ENCODE measurements around the gene KRTAP10-5.
"Not testable (repeated sequence)": the region's sequence is repeated elsewhere in the genome, so short reads cannot be mapped to it uniquely, and the experiment has no call there.

KRTAP10-5 gene

GRCh38 chr21:44573630-44574456 lies 6.6 kb downstream of the KRTAP10-5 start, which contains the start of gene KRTAP10-4:
TSS of gene KRTAP10-4 (plus strand) at chr21:44573729. CDS start at chr21:44573759, 30 bp downstream.
- H3K4me1 ChIP-seq (ENCODE audit: control insufficient read depth in 5 of 5, insufficient read depth in 5 of 5, low read length in 5 of 5); H3K9ac ChIP-seq (ENCODE audit: low read length in 5 of 5); H3K4me3 ChIP-seq (ENCODE audit: low read depth in 1 of 5, low read length in 5 of 5); H3K27ac ChIP-seq (ENCODE audit: low read depth, low read length); H3K36me3 ChIP-seq (ENCODE audit: control insufficient read depth in 5 of 5, insufficient read depth in 5 of 5, low read length in 5 of 5): not testable (repeated sequence)
- Histone ChIP-seq H3K9me3 (ENCODE audit: control insufficient read depth in 5 of 5, low read length in 5 of 5) (peaks cover 7 to 36% (median 23%) of the 10 kb centered on the region in 5 donors), H3K27me3 (ENCODE audit: control insufficient read depth in 5 of 5, insufficient read depth in 4 of 5, low read length in 5 of 5) (peaks cover under 1 to 15% (median 5%) of the 10 kb centered on the region in 5 donors)

GRCh38 chr21:44572959-44573583 lies 7.3 kb downstream of the KRTAP10-5 start:
- Histone ChIP-seq H3K27me3 (ENCODE audit: control insufficient read depth in 5 of 5, insufficient read depth in 4 of 5, low read length in 5 of 5) (peaks cover 5 to 22% (median 8%) of the 10 kb centered on the region in 5 donors), H3K36me3 (ENCODE audit: control insufficient read depth in 5 of 5, insufficient read depth in 5 of 5, low read length in 5 of 5) (no peaks in the 10 kb centered on the region), H3K4me1 (ENCODE audit: control insufficient read depth in 5 of 5, insufficient read depth in 5 of 5, low read length in 5 of 5) (peaks cover 0 to 4% (median 0%) of the 10 kb centered on the region in 5 donors), H3K27ac (ENCODE audit: low read depth, low read length) (no peak overlapping the region), H3K9ac (ENCODE audit: low read length in 5 of 5) (no peak overlapping the region), H3K9me3 (ENCODE audit: control insufficient read depth in 5 of 5, low read length in 5 of 5) (peaks cover 7 to 36% (median 23%) of the 10 kb centered on the region in 5 donors), H3K4me3 (ENCODE audit: low read depth in 1 of 5, low read length in 5 of 5) (no peak overlapping the region)

- Histone ChIP-seq H3K9me3 (ENCODE audit: control insufficient read depth in 5 of 5, low read length in 5 of 5) (peaks cover 4 to 32% (median 18%) of the 10 kb centered on the region in 5 donors), H3K27me3 (ENCODE audit: control insufficient read depth in 5 of 5, insufficient read depth in 4 of 5, low read length in 5 of 5) (peaks cover 5 to 24% (median 8%) of the 10 kb centered on the region in 5 donors), H3K9ac (ENCODE audit: low read length in 5 of 5) (no peak overlapping the region), H3K4me1 (ENCODE audit: control insufficient read depth in 5 of 5, insufficient read depth in 5 of 5, low read length in 5 of 5) (peaks cover 0 to 4% (median 0%) of the 10 kb centered on the region in 5 donors), H3K27ac (ENCODE audit: low read depth, low read length) (no peak overlapping the region), H3K4me3 (ENCODE audit: low read depth in 1 of 5, low read length in 5 of 5) (no peak overlapping the region), H3K36me3 (ENCODE audit: control insufficient read depth in 5 of 5, insufficient read depth in 5 of 5, low read length in 5 of 5) (no peaks in the 10 kb centered on the region)
Measured at GRCh38 chr21:44571844-44572782, 8.3 kb downstream of the KRTAP10-5 start.

- Histone ChIP-seq H3K27ac (ENCODE audit: low read depth, low read length) (no peak overlapping the region), H3K4me3 (ENCODE audit: low read depth in 1 of 5, low read length in 5 of 5) (no peak overlapping the region), H3K9ac (ENCODE audit: low read length in 5 of 5) (no peak overlapping the region), H3K9me3 (ENCODE audit: control insufficient read depth in 5 of 5, low read length in 5 of 5) (peaks cover 0 to 25% (median 11%) of the 10 kb centered on the region in 5 donors), H3K27me3 (ENCODE audit: control insufficient read depth in 5 of 5, insufficient read depth in 4 of 5, low read length in 5 of 5) (peaks cover 5 to 24% (median 8%) of the 10 kb centered on the region in 5 donors), H3K4me1 (ENCODE audit: control insufficient read depth in 5 of 5, insufficient read depth in 5 of 5, low read length in 5 of 5) (peaks cover 0 to 4% (median 0%) of the 10 kb centered on the region in 5 donors), H3K36me3 (ENCODE audit: control insufficient read depth in 5 of 5, insufficient read depth in 5 of 5, low read length in 5 of 5) (no peaks in the 10 kb centered on the region)
Measured at GRCh38 chr21:44571296-44571695, 9.1 kb downstream of the KRTAP10-5 start.

DNA sequence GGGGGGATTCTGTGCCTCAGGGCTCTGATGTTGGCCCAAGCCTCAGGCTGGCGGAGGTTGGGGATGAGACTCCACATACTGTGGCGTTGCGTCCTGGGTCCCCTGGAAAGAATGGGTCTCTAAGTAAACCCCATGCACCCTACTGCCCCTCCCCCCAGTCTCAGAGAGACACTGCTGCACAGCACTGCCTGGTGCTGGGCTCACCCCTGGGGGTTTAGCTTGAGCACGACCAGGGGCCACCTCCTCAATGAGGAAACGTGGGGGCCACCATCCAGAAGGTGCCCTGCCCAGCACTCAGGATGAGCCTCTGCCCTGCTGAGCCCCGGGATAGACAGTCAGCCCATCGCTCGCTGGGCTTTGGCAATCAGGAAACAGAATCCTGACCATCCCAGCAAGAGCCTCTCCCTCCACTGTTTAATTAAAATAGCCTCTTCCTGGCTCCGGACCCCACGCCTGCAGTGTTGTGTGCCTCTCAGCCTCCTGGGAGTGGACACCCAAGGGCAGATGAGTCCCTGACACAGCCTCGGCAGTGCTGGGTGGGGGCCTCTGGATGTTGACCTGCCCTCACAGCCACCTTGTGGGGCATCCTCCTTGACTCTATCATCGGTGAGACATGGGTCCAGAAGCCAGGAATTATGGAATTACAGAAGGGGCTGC lies 10.4 kb downstream of the KRTAP10-5 start:
- H3K4me3 ChIP-seq (ENCODE audit: low read depth in 1 of 5, low read length in 5 of 5): no peak overlapping the region
- H3K27me3 ChIP-seq (ENCODE audit: control insufficient read depth in 5 of 5, insufficient read depth in 4 of 5, low read length in 5 of 5): peaks cover 5 to 24% (median 8%) of the 10 kb centered on the region in 5 donors
- H3K4me1 ChIP-seq (ENCODE audit: control insufficient read depth in 5 of 5, insufficient read depth in 5 of 5, low read length in 5 of 5): peaks cover 0 to 4% (median 0%) of the 10 kb centered on the region in 5 donors
- peaks cover 0 to 17% (median 8%) of the 10 kb centered on the region in 5 donors for H3K9me3 ChIP-seq (ENCODE audit: control insufficient read depth in 5 of 5, low read length in 5 of 5)
- H3K27ac ChIP-seq (ENCODE audit: low read depth, low read length): no peak overlapping the region
- H3K36me3 ChIP-seq (ENCODE audit: control insufficient read depth in 5 of 5, insufficient read depth in 5 of 5, low read length in 5 of 5): no peaks in the 10 kb centered on the region
- H3K9ac ChIP-seq (ENCODE audit: low read length in 5 of 5): no peak overlapping the region

DNA sequence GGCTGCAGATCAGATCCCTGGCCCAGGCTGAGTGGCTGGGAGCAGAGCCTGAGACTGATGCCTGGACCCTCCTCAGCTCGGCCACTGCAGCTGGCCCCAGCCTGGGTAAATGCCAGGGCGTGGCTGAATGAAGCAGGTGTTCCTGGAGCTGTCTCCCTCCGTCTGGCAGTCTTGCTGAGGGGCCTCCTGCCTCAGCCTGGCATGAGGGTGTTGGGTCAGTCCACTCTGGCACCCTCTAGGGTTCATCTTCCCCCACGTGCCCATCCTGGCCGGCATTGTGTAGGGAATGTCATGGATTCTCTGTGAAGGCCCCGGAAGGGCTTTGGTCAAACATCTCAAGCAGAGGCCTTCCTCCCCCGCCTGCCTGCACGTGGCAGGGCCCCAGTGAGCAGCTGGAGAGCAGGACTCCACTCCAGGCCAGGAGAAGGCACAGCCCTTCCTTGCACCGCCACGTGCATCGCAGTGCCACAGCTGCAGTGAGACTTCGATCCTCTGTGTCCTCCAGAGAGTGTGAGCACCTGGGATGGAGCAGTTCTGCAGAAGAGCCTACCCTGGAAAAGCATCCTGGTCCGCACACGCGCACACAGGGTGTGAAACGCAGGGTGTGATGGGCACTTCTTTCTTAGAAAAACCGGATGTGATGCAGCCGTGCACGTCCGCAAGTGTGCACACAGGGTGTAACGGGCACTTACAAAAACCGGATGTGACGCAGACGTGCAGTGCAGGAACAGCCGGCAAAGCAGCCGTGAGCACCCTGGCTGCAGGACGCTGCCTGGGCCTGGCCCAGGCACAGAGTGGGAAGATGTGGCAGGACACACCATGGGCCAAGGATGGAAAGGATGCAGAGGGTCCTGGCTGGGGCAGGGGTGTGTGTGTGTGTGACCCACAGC lies 11.5 kb downstream of the KRTAP10-5 start:
- Histone ChIP-seq H3K27me3 (ENCODE audit: control insufficient read depth in 5 of 5, insufficient read depth in 4 of 5, low read length in 5 of 5) (peaks cover 0 to 24% (median 8%) of the 10 kb centered on the region in 5 donors), H3K9me3 (ENCODE audit: control insufficient read depth in 5 of 5, low read length in 5 of 5) (peaks cover 0 to 17% (median 8%) of the 10 kb centered on the region in 5 donors), H3K4me1 (ENCODE audit: control insufficient read depth in 5 of 5, insufficient read depth in 5 of 5, low read length in 5 of 5) (no peaks in the 10 kb centered on the region)

DNA sequence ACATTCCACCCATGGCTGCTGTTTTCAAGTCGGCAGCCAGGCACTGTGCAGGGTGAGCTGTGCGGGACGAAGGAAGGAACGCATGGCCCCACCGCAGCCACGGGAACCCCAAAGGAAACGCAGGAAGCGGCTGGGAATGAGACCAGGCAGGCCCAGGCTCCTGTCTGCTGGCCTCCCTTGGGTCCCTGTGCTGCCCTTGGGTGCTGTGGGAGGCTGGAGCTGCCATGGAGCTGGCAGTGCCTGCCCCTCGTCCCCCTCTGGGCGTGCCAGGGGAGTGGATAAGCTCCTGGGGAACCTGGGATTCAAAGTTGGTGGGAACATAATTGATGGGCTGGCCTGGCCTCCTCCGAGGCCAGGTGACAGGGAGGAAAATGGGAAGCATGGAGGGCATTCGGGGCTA lies 12.1 kb downstream of the KRTAP10-5 start:
- Histone ChIP-seq H3K36me3 (ENCODE audit: control insufficient read depth in 5 of 5, insufficient read depth in 5 of 5, low read length in 5 of 5) (no peaks in the 10 kb centered on the region), H3K27ac (ENCODE audit: low read depth, low read length) (no peak overlapping the region), H3K9ac (ENCODE audit: low read length in 5 of 5) (no peak overlapping the region), H3K4me3 (ENCODE audit: low read depth in 1 of 5, low read length in 5 of 5) (no peak overlapping the region), H3K9me3 (ENCODE audit: control insufficient read depth in 5 of 5, low read length in 5 of 5) (peaks cover 0 to 17% (median 11%) of the 10 kb centered on the region in 5 donors), H3K27me3 (ENCODE audit: control insufficient read depth in 5 of 5, insufficient read depth in 4 of 5, low read length in 5 of 5) (peaks cover 0 to 21% (median 8%) of the 10 kb centered on the region in 5 donors), H3K4me1 (ENCODE audit: control insufficient read depth in 5 of 5, insufficient read depth in 5 of 5, low read length in 5 of 5) (no peaks in the 10 kb centered on the region)

More for the DNA sequence above, 11.5 kb downstream of the KRTAP10-5 start:
- Histone ChIP-seq H3K4me3 (ENCODE audit: low read depth in 1 of 5, low read length in 5 of 5) (no peak overlapping the region), H3K36me3 (ENCODE audit: control insufficient read depth in 5 of 5, insufficient read depth in 5 of 5, low read length in 5 of 5) (no peaks in the 10 kb centered on the region), H3K27ac (ENCODE audit: low read depth, low read length) (no peak overlapping the region), H3K9ac (ENCODE audit: low read length in 5 of 5) (no peak overlapping the region)

- Histone ChIP-seq H3K4me1 (ENCODE audit: control insufficient read depth in 5 of 5, insufficient read depth in 5 of 5, low read length in 5 of 5) (no peaks in the 10 kb centered on the region), H3K9me3 (ENCODE audit: control insufficient read depth in 5 of 5, low read length in 5 of 5) (peaks cover 0 to 17% (median 11%) of the 10 kb centered on the region in 5 donors), H3K36me3 (ENCODE audit: control insufficient read depth in 5 of 5, insufficient read depth in 5 of 5, low read length in 5 of 5) (no peaks in the 10 kb centered on the region), H3K9ac (ENCODE audit: low read length in 5 of 5) (no peak overlapping the region), H3K27ac (ENCODE audit: low read depth, low read length) (no peak overlapping the region), H3K4me3 (ENCODE audit: low read depth in 1 of 5, low read length in 5 of 5) (no peak overlapping the region), H3K27me3 (ENCODE audit: control insufficient read depth in 5 of 5, insufficient read depth in 4 of 5, low read length in 5 of 5) (peaks cover 0 to 18% (median 8%) of the 10 kb centered on the region in 5 donors)
Measured at GRCh38 chr21:44567481-44568171, 12.8 kb downstream of the KRTAP10-5 start.
